A673 (cell line): Measurements from ENCODE around the gene NLRC5. TPM values are rescaled to one million over a fixed set of nuclear protein-coding genes. Genes with fewer than 3 reads are reported as not detected.

ENCODE experiments used
- BruUV-seq: library from RNA; stranded (reverse); fragments of 400-500 nt; replicated peaks from 2 replicates; lab custom pipeline; 2021; lab: Mats Ljungman, UMichigan
- CTCF ChIA-PET: fragments of 300-600 bp; sonication (Branson Sonifier 250); formaldehyde crosslinking; loops from one replicate; lab custom pipeline; 2022; ENCODE audit warnings: antibody characterized with exemption; lab: Charles Lee
- POLR2A ChIA-PET: fragments of 300-600 bp; sonication (Branson Sonifier 250); formaldehyde crosslinking; loops from one replicate; lab custom pipeline; 2022; ENCODE audit warnings: antibody characterized with exemption; ENCODE audit not compliant: low non-redundant PET; lab: Charles Lee
- DNase-seq: peaks from one replicate; pipeline ENCODE4 v3.0.0-alpha.2; 2015; ENCODE audit warnings: low spot score
- H3K27ac ChIP-seq: fragments of 200-600 bp; sonication (generic); 2 replicates; pipeline ENCODE4 v1.5.1; 2016; ENCODE audit warnings: mixed run types, low read depth, mild to moderate bottlenecking, mixed read lengths, antibody characterized with exemption, low read length; ENCODE audit not compliant: poor library complexity, severe bottlenecking
- H3K27me3 ChIP-seq: fragments of 200-600 bp; sonication (generic); replicated peaks from 2 replicates; pipeline ENCODE4 v1.6.1; 2017; ENCODE audit warnings: mixed run types, low read depth, mild to moderate bottlenecking, mixed read lengths, antibody characterized with exemption, low read length; ENCODE audit not compliant: insufficient read depth, poor library complexity
- H3K36me3 ChIP-seq: fragments of 200-600 bp; sonication (generic); 2 replicates; pipeline ENCODE4 v1.6.1; 2016; ENCODE audit warnings: mixed run types, mild to moderate bottlenecking, mixed read lengths, antibody characterized with exemption, low read length; ENCODE audit not compliant: insufficient read depth, poor library complexity, severe bottlenecking
- H3K4me1 ChIP-seq: fragments of 200-600 bp; sonication (generic); 2 replicates; pipeline ENCODE4 v1.6.1; 2017; ENCODE audit warnings: mixed run types, mild to moderate bottlenecking, mixed read lengths, antibody characterized with exemption, low read length; ENCODE audit not compliant: insufficient read depth, poor library complexity, severe bottlenecking
- H3K4me3 ChIP-seq: fragments of 200-600 bp; sonication (generic); 2 replicates; pipeline ENCODE4 v1.5.1; 2016; ENCODE audit warnings: low read depth, mixed run types, mild to moderate bottlenecking, mixed read lengths, low read length; ENCODE audit not compliant: poor library complexity, severe bottlenecking
- H3K9me3 ChIP-seq: fragments of 200-600 bp; sonication (generic); 2 replicates; pipeline ENCODE4 v1.6.1; 2016; ENCODE audit warnings: mixed run types, low read depth, mild to moderate bottlenecking, mixed read lengths, antibody characterized with exemption, low read length; ENCODE audit not compliant: poor library complexity, severe bottlenecking
- EZH2 ChIP-seq: fragments of 200-600 bp; sonication (generic); IDR thresholded peaks from 2 replicates; pipeline ENCODE4 v1.6.1; 2017; ENCODE audit warnings: borderline replicate concordance, low read depth, mild to moderate bottlenecking, mixed read lengths, antibody characterized with exemption, low read length; ENCODE audit not compliant: poor library complexity, severe bottlenecking
- intact Hi-C: fragments of 100-400 bp; cut with micrococcal nuclease; formaldehyde crosslinking; loops from one replicate; pipeline ENCODE4 v1.10.0; 2022; ENCODE audit not compliant: unreplicated experiment
- total RNA-seq: library from RNA; stranded (reverse); gene quantifications from 2 replicates; pipeline ENCODE4 v1.2.3, GENCODE V29; 2021
- TF ChIP-seq, protein P1 (sequence below): fragments of 300-800, 200-600 bp; sonication (generic); conservative IDR thresholded peaks from 2 replicates; pipeline ENCODE4 v1.5.1; 2017; ENCODE audit warnings: low read depth, mild to moderate bottlenecking, antibody characterized with exemption, low read length, moderate library complexity, mixed read lengths

NLRC5 gene
- total RNA-seq, 1 experiment from 2014 or later, result 13.1 TPM

DNA sequence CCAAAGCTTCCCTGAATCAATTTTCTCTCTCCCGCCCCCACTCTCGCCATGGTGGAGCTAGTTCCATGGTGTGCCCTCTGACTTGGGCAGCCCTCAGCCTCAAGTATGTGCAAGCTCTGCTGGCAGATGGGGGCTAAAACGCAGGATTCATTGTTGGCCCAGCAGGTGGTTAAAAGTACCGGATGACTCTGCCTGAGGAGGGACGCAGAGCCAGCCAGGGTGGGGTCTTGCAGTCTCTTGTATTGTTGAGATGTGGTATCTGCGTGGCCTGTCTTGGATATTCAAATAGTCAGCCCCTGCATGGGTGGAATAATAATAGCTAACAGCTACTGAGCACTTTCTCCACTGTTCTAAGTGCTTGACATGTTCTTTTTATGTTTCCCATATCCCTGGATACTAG is 66.3 kb downstream of the NLRC5 start:
- TF ChIP-seq EZH2, result no peak
- TF ChIP-seq, protein P1, sequence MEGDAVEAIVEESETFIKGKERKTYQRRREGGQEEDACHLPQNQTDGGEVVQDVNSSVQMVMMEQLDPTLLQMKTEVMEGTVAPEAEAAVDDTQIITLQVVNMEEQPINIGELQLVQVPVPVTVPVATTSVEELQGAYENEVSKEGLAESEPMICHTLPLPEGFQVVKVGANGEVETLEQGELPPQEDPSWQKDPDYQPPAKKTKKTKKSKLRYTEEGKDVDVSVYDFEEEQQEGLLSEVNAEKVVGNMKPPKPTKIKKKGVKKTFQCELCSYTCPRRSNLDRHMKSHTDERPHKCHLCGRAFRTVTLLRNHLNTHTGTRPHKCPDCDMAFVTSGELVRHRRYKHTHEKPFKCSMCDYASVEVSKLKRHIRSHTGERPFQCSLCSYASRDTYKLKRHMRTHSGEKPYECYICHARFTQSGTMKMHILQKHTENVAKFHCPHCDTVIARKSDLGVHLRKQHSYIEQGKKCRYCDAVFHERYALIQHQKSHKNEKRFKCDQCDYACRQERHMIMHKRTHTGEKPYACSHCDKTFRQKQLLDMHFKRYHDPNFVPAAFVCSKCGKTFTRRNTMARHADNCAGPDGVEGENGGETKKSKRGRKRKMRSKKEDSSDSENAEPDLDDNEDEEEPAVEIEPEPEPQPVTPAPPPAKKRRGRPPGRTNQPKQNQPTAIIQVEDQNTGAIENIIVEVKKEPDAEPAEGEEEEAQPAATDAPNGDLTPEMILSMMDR, result no peak
- Histone ChIP-seq H3K9me3 (no peaks in the 10 kb centered on the region), H3K4me1 (no peaks in the 10 kb centered on the region), H3K27me3 (no peaks in the 10 kb centered on the region), H3K27ac (no peak overlapping the region), H3K4me3 (no peak overlapping the region), H3K36me3 (no peaks in the 10 kb centered on the region)
- DNase-seq, result no peak
- POLR2A ChIA-PET, result no interaction called here
- BruUV-seq, result no TSS peak
- CTCF ChIA-PET, result no interaction called here
- intact Hi-C loops, result no loop called here

DNA sequence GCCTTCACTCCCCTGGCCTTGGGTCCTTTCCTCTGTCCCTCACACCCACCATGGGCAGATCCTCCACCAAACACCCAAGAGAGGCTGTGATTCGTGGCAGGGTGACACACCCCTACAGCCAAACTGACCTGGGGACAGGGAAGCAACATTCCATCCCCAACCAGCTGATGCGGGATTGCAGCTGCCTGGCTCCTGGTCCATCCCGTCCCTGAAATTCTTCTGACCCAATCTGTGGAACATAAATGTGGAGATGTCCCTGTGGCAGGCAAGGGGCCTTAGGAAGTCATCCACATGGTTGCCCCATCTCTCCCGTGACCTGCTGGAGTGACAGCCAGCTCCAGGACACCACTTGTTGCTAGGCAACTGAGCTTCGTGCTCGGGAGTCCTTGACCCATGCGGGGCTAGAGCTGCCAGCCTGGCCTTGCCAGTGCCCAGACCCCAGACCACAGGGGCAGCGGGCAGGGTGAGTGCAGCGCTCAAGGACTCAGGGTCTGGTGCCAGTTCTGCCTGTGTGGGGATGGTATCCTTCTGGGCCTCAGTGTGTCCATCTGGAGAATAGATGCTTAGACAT is 69.0 kb downstream of the NLRC5 start:
- CTCF ChIA-PET, result no interaction called here
- POLR2A ChIA-PET, result no interaction called here
- intact Hi-C loops, result no loop called here

DNA sequence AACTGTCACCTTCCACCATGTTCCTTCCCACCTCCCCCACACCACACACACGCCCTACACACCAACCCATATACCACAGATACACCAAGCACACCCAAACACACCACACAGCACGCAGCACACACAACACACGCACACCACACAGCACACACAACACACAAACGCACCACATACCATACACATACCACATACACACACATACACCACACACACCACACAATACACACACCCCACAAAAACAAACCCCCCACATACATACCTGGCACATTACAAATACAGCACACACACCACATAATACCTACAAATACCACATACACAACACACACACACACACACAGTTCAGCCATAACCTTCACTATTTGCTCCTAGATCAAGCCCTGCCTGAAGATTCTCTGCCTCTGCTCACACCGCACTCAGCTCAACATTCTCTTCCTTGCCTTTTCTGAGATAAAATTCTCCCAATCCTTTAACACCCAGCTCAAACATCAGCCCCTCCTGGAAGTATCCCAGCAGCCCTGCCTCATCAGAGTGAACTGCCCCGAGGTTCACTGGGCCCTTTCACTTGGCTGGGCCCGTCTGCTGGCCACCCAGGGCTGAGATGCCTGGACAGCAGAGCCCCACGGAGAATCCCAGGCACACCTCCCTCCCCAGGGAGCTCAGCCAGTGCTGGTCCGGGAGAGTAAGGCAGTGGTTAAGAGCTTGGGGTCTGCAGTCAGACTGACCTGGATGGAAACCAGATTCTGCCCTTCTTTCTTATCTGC is 71.1 kb downstream of the NLRC5 start:
- CTCF ChIA-PET, result no interaction called here
- BruUV-seq, result no TSS peak
- TF ChIP-seq, protein P1, result no peak
- no peak for TF ChIP-seq EZH2

More for the DNA sequence above, 69.0 kb downstream of the NLRC5 start:
- Histone ChIP-seq H3K27ac (no peak overlapping the region), H3K36me3 (no peaks in the 10 kb centered on the region), H3K27me3 (no peaks in the 10 kb centered on the region), H3K4me1 (no peaks in the 10 kb centered on the region), H3K9me3 (no peaks in the 10 kb centered on the region), H3K4me3 (no peak overlapping the region)
- no peak for DNase-seq
- no TSS peak for BruUV-seq
- TF ChIP-seq, protein P1, result no peak
- TF ChIP-seq EZH2, result no peak

More for the DNA sequence above, 71.1 kb downstream of the NLRC5 start:
- POLR2A ChIA-PET, result no interaction called here
- no peaks in the 10 kb centered on the region for H3K36me3 ChIP-seq
- intact Hi-C loops, result no loop called here
- no peak overlapping the region for H3K4me3 ChIP-seq
- H3K27me3 ChIP-seq, result no peaks in the 10 kb centered on the region
- no peaks in the 10 kb centered on the region for H3K4me1 ChIP-seq
- DNase-seq, result no peak
- H3K27ac ChIP-seq, result no peak overlapping the region
- H3K9me3 ChIP-seq, result no peaks in the 10 kb centered on the region
